Loucy (cell line): ENCODE measurements around the gene QDPR.

Experiments
- H2AFZ ChIP-seq: fragments of 200-600 bp; sonication (generic); 2 replicates; pipeline ENCODE4 v1.6.0; 2016; ENCODE audit warnings: antibody characterized with exemption, mild to moderate bottlenecking, low read length, moderate library complexity
- H3F3A ChIP-seq: fragments of 200-600 bp; 2 replicates; pipeline ENCODE4 v1.6.0; 2016; ENCODE audit warnings: antibody characterized with exemption, low read depth, mild to moderate bottlenecking
- H3K27me3 ChIP-seq: fragments of 200-600 bp; sonication (generic); 2 replicates; pipeline ENCODE4 v1.6.1; 2014; ENCODE audit warnings: low read length, mild to moderate bottlenecking; ENCODE audit not compliant: insufficient read depth, poor library complexity, severe bottlenecking
- H3K36me3 ChIP-seq: fragments of 200-600 bp; sonication (generic); 2 replicates; pipeline ENCODE4 v1.6.1; 2016; ENCODE audit warnings: low read length; ENCODE audit not compliant: insufficient read depth
- H3K4me1 ChIP-seq: fragments of 200-600 bp; sonication (generic); 2 replicates; pipeline ENCODE4 v1.5.1; 2014; ENCODE audit warnings: low read length, mild to moderate bottlenecking; ENCODE audit not compliant: insufficient read depth, poor library complexity, severe bottlenecking
- H3K4me2 ChIP-seq: fragments of 200-600 bp; sonication (generic); 2 replicates; pipeline ENCODE4 v1.6.0; 2014; ENCODE audit warnings: antibody characterized with exemption, low read length, low read depth, mild to moderate bottlenecking; ENCODE audit not compliant: poor library complexity, severe bottlenecking
- H3K4me3 ChIP-seq: fragments of 200-600 bp; sonication (generic); 2 replicates; pipeline ENCODE4 v1.5.1; 2014; ENCODE audit warnings: low read length, mild to moderate bottlenecking, mixed read lengths; ENCODE audit not compliant: poor library complexity, severe bottlenecking
- H3K79me2 ChIP-seq: fragments of 200-600 bp; sonication (generic); 2 replicates; pipeline ENCODE4 v1.6.1; 2014; ENCODE audit warnings: low read length; ENCODE audit not compliant: insufficient read depth
- H3K9ac ChIP-seq: fragments of 200-600 bp; sonication (generic); 2 replicates; pipeline ENCODE4 v1.6.0; 2014; ENCODE audit warnings: mild to moderate bottlenecking, low read depth, low read length, moderate library complexity; ENCODE audit not compliant: poor library complexity, severe bottlenecking
- H3K9me2 ChIP-seq: fragments of 200-600 bp; sonication (generic); replicated peaks from 2 replicates; pipeline ENCODE4 v1.6.1; 2016; ENCODE audit warnings: low read depth, low read length, mixed read lengths
- H3K9me3 ChIP-seq: fragments of 200-600 bp; sonication (generic); 2 replicates; pipeline ENCODE4 v1.6.1; 2014; ENCODE audit warnings: mild to moderate bottlenecking, antibody characterized with exemption, low read length, low read depth; ENCODE audit not compliant: insufficient read depth
- H4K20me1 ChIP-seq: fragments of 200-600 bp; sonication (generic); 2 replicates; pipeline ENCODE4 v1.6.0; 2014; ENCODE audit warnings: antibody characterized with exemption, low read length, mild to moderate bottlenecking; ENCODE audit not compliant: insufficient read depth, poor library complexity, severe bottlenecking
- CTCF ChIP-seq: fragments of 200-600 bp; sonication (generic); conservative IDR thresholded peaks from 2 replicates; pipeline ENCODE4 v1.5.1; 2014; ENCODE audit warnings: mild to moderate bottlenecking, antibody characterized with exemption, low read length
- EZH2phosphoT487 ChIP-seq: fragments of 200-600 bp; IDR thresholded peaks from 2 replicates; pipeline ENCODE4 v1.6.1; 2018; ENCODE audit warnings: antibody characterized with exemption, mild to moderate bottlenecking, moderate library complexity, borderline replicate concordance

Gene QDPR

GRCh38 chr4:17494258-17495190, 17.4 kb downstream of the QDPR start:
- Histone ChIP-seq H4K20me1 (peaks cover 7% of the 10 kb centered on the region), H3K27me3 (no peaks in the 10 kb centered on the region), H2AFZ (no peak overlapping the region), H3K9me3 (no peaks in the 10 kb centered on the region), H3K9me2 (no peaks in the 10 kb centered on the region), H3K9ac (no peak overlapping the region), H3K79me2 (0 out of 2 replicates have a peak, but pooled peaks cover 4% of the 10 kb centered on the region), H3K36me3 (peaks cover 39% of the 10 kb centered on the region; the same call in 1 of the 2 replicates), H3F3A (no peaks in the 10 kb centered on the region), H3K4me1 (peaks cover 17% of the 10 kb centered on the region), H3K4me3 (peak overlapping the region; percentile 17), H3K4me2 (peak overlapping the region; percentile 41)
- no peak for TF ChIP-seq EZH2phosphoT487
- no peak for TF ChIP-seq CTCF

DNA sequence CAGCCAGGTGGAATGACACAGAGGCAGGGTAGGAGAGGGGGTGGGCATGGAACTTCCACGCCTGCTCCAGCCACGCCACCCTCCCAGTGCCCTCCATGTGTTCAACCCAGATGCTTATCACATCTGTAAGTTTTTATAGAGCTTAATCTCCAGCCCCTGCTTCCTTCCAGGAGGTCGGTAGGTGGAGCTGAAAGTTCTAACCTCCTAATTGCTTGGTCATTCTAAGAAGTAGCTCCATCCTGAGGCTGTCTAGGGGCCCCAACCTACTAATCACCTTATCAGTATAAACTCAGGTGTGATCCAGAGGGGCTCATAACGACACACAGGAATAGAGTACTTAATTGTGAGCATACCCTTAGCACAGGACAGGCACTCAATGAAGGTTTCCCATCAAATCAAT, 18.3 kb downstream of the QDPR start:
- H3K9me3 ChIP-seq = no peaks in the 10 kb centered on the region
- TF ChIP-seq EZH2phosphoT487 (no peak), CTCF (peak; percentile 33)
- H3K27me3 ChIP-seq = no peaks in the 10 kb centered on the region
- H3K9me2 ChIP-seq = no peaks in the 10 kb centered on the region
- no peaks in the 10 kb centered on the region for H3F3A ChIP-seq
- peaks cover 39% of the 10 kb centered on the region; the same call in 1 of the 2 replicates for H3K36me3 ChIP-seq
- peak overlapping the region; percentile 17 for H3K4me3 ChIP-seq
- H3K4me2 ChIP-seq = peak overlapping the region; percentile 41
- H3K4me1 ChIP-seq = peaks cover 17% of the 10 kb centered on the region
- no peak overlapping the region for H2AFZ ChIP-seq
- H3K9ac ChIP-seq = no peak overlapping the region
- H4K20me1 ChIP-seq = peaks cover 7% of the 10 kb centered on the region
- 0 out of 2 replicates have a peak, but pooled peaks cover 4% of the 10 kb centered on the region for H3K79me2 ChIP-seq

DNA sequence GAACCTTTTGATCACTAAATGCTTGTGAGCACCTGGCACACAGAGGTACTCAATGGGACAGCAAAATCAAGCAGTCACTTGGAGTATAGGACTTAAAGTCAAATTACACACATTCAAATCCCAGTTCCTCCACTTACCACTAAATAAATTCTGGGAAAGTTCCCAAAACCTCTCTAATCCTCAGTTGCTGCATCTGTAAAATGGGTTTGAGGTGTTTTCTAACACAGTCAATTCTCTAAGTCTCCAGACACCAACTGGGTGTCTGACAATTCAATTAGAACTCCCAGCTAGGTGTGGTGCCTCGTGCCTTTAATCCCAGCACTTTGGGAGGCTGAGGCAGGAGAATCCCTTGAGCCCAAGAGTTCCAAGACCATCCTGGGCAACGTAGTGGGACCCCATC, 19.0 kb downstream of the QDPR start:
- Histone ChIP-seq H3F3A (no peaks in the 10 kb centered on the region), H4K20me1 (peaks cover 7% of the 10 kb centered on the region), H3K79me2 (0 out of 2 replicates have a peak, but pooled peaks cover 4% of the 10 kb centered on the region), H3K9me2 (no peaks in the 10 kb centered on the region), H3K9ac (no peak overlapping the region), H3K9me3 (no peaks in the 10 kb centered on the region), H3K4me3 (no peak overlapping the region), H2AFZ (no peak overlapping the region), H3K4me2 (peak overlapping the region; percentile 41), H3K27me3 (no peaks in the 10 kb centered on the region), H3K4me1 (peaks cover 17% of the 10 kb centered on the region), H3K36me3 (peaks cover 39% of the 10 kb centered on the region; the same call in 1 of the 2 replicates)
- TF ChIP-seq EZH2phosphoT487 = no peak
- no peak for TF ChIP-seq CTCF
